Measurements from ENCODE around the gene ATG7.
"Not testable (repeated sequence)": the region's sequence is repeated elsewhere in the genome, so short reads cannot be mapped to it uniquely, and the experiment has no call there.

The ATG7 gene

DNA sequence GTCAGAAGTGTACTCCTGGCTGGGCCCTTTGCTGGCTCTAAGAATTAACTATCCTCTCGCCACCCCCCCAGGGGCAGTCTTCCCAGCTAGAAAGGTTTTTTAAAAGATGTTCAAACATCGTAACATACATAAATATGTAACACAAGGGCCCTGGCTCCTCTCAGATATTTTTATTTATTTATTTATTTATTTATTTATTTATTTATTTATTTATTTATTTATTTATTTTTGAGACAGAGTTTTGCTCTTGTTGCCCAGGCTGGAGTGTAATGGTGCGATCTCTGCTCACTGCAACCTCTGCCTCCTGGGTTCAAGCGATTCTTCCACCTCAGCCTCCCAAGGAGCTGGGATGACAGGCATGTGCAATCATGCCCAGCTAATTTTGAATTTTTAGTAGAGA lies 190.5 kb downstream of the ATG7 start:
- H3K9me3 ChIP-seq (ENCODE audit: control extremely low read depth in 1 of 5, control insufficient read depth in 4 of 5, insufficient read depth in 2 of 5, low read depth in 1 of 5, low read length in 4 of 5); DNase-seq; CTCF ChIA-PET; H3K4me3 ChIP-seq (ENCODE audit: control insufficient read depth in 1 of 7, extremely low read depth in 1 of 7, insufficient read depth in 4 of 7, low read depth in 2 of 7, low read length in 6 of 7); H3K27ac ChIP-seq (ENCODE audit: insufficient read depth in 1 of 2, low read depth in 1 of 2, low read length in 2 of 2, poor library complexity in 1 of 2, severe bottlenecking in 2 of 2); H3K4me1 ChIP-seq (ENCODE audit: control extremely low read depth in 1 of 4, control insufficient read depth in 4 of 4, insufficient read depth in 4 of 4, low read length in 3 of 4); H3K36me3 ChIP-seq (ENCODE audit: control insufficient read depth in 4 of 4, insufficient read depth in 4 of 4, low read length in 3 of 4); POLR2A ChIA-PET; H3K27me3 ChIP-seq (replicated peaks in 2 of 5; ENCODE audit: control insufficient read depth in 4 of 5, insufficient read depth in 5 of 5, low read length in 4 of 5): not testable (repeated sequence)
- WGBS (ENCODE audit: insufficient coverage) = no CpG with 5 or more reads among the region's 4 CpGs

DNA sequence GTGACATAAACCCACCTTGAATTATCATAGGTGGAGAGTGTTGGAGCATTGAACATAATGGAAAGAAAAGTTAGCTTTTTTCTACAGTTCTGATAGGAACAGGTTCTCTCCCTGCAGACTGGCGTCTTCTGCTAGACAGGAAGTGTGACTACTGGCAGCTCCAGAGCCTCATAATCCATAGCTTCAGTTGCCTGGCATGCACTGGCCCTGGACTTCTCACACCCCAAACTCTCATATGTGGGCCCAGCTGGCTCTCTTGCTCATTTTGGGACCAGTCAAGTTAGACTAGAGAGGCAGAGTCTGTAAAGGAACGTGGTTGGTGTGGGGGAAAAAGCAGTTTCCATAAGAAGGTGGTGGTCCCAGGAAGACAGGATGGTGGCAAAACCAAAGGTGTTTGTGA lies 191.4 kb downstream of the ATG7 start:
- Histone ChIP-seq H3K4me1 (ENCODE audit: control extremely low read depth in 1 of 4, control insufficient read depth in 4 of 4, insufficient read depth in 4 of 4, low read length in 3 of 4) (no peaks in the 10 kb centered on the region), H3K4me3 (ENCODE audit: control insufficient read depth in 1 of 7, extremely low read depth in 1 of 7, insufficient read depth in 4 of 7, low read depth in 2 of 7, low read length in 6 of 7) (no peak overlapping the region), H3K27me3 (replicated peaks in 2 of 5; ENCODE audit: control insufficient read depth in 4 of 5, insufficient read depth in 5 of 5, low read length in 4 of 5) (no peaks in the 10 kb centered on the region), H3K36me3 (ENCODE audit: control insufficient read depth in 4 of 4, insufficient read depth in 4 of 4, low read length in 3 of 4) (peaks cover 0 to 3% (median 0%) of the 10 kb centered on the region in 4 experiments), H3K27ac (ENCODE audit: insufficient read depth in 1 of 2, low read depth in 1 of 2, low read length in 2 of 2, poor library complexity in 1 of 2, severe bottlenecking in 2 of 2) (no peak overlapping the region), H3K9me3 (ENCODE audit: control extremely low read depth in 1 of 5, control insufficient read depth in 4 of 5, insufficient read depth in 2 of 5, low read depth in 1 of 5, low read length in 4 of 5) (no peaks in the 10 kb centered on the region)
- POLR2A ChIA-PET = no interaction called here
- no peak for DNase-seq
- CTCF ChIA-PET = no interaction called here
- WGBS (ENCODE audit: insufficient coverage) = 100% methylated on average over 2 of the region's 2 CpGs

DNA sequence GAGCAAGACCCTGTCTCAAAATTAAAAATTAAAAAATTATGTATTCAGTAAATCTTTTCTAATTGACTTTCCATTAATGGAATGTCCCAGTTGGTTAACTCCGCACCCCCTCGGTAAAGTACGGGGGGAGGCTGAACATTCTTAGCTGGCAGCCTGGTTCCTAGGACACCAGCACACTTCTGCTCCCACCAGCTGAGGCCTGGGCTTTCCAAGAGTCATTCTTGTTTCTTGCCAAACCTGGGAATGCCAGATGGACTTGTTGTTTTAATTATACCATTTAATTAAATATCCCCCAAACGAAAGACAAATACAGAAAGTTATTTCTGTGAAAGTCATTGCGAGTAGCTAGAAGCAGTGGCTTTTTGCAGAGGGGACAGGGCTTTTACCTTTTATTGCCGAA lies 192.2 kb downstream of the ATG7 start:
- CTCF ChIA-PET = no interaction called here
- H3K27me3 ChIP-seq (replicated peaks in 2 of 5; ENCODE audit: control insufficient read depth in 4 of 5, insufficient read depth in 5 of 5, low read length in 4 of 5) = no peaks in the 10 kb centered on the region

DNA sequence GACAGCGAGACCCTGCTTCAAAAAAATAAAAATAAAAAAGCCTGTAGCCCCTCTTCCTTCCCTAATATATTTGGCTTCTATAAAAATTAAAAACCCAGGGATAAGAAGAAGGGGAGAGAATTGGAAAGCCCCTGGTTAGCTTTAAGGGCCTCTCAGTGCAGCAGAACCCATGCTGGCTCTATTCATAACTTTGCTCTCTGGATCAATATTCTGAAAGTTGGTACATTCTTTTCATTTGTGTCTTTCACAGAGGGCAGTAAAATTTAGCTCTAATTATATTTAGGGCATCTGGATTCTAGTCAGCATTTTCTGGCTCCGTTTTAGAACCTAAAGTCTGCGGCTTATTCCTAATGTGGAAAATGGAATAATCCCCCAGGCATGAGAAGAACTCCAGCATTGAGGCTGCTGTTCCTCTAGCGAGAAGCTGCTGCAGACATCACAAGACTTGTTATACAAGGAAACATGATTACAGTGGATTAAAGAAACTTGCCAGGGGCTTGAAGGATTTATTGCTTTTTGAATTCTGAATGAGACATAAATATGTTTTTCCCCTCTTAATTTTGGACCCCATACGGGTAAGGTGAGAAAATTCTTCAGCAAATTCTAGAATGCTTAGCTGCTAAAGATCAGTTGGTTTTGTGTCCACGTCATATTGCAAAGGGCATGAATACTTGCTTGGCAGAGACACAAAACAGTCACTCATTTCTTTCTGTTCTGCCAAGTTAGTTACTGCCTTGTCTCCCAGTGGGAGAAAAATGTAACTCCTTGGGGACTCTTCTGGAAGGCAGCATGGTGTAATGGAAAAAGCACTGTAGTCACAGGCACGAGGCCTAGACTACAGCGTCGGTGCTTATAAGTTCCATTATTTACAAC lies 193.8 kb downstream of the ATG7 start:
- H3K9me3 ChIP-seq (ENCODE audit: control extremely low read depth in 1 of 5, control insufficient read depth in 4 of 5, insufficient read depth in 2 of 5, low read depth in 1 of 5, low read length in 4 of 5) = no peaks in the 10 kb centered on the region
- POLR2A ChIA-PET = no interaction called here
- 98% methylated on average over 4 of the region's 9 CpGs for WGBS (ENCODE audit: insufficient coverage)
- H3K4me3 ChIP-seq (ENCODE audit: control insufficient read depth in 1 of 7, extremely low read depth in 1 of 7, insufficient read depth in 4 of 7, low read depth in 2 of 7, low read length in 6 of 7) = no peak overlapping the region
- H3K4me1 ChIP-seq (ENCODE audit: control extremely low read depth in 1 of 4, control insufficient read depth in 4 of 4, insufficient read depth in 4 of 4, low read length in 3 of 4) = no peaks in the 10 kb centered on the region
- H3K27ac ChIP-seq (ENCODE audit: insufficient read depth in 1 of 2, low read depth in 1 of 2, low read length in 2 of 2, poor library complexity in 1 of 2, severe bottlenecking in 2 of 2) = no peak overlapping the region
- no peaks in the 10 kb centered on the region for H3K27me3 ChIP-seq (replicated peaks in 2 of 5; ENCODE audit: control insufficient read depth in 4 of 5, insufficient read depth in 5 of 5, low read length in 4 of 5)
- DNase-seq = no peak
- CTCF ChIA-PET = interaction anchor here (0.5 kb wide), 1 partner anchor 70 kb away, joined by 4 read pairs; no protein-coding TSS in a partner anchor
- peaks cover 0 to 5% (median 0%) of the 10 kb centered on the region in 4 experiments for H3K36me3 ChIP-seq (ENCODE audit: control insufficient read depth in 4 of 4, insufficient read depth in 4 of 4, low read length in 3 of 4)

More for the DNA sequence above, 192.2 kb downstream of the ATG7 start:
- 98% methylated on average over 5 of the region's 6 CpGs for WGBS (ENCODE audit: insufficient coverage)
- Histone ChIP-seq H3K27ac (ENCODE audit: insufficient read depth in 1 of 2, low read depth in 1 of 2, low read length in 2 of 2, poor library complexity in 1 of 2, severe bottlenecking in 2 of 2) (no peak overlapping the region), H3K9me3 (ENCODE audit: control extremely low read depth in 1 of 5, control insufficient read depth in 4 of 5, insufficient read depth in 2 of 5, low read depth in 1 of 5, low read length in 4 of 5) (no peaks in the 10 kb centered on the region), H3K4me3 (ENCODE audit: control insufficient read depth in 1 of 7, extremely low read depth in 1 of 7, insufficient read depth in 4 of 7, low read depth in 2 of 7, low read length in 6 of 7) (no peak overlapping the region), H3K36me3 (ENCODE audit: control insufficient read depth in 4 of 4, insufficient read depth in 4 of 4, low read length in 3 of 4) (peaks cover 0 to 5% (median 0%) of the 10 kb centered on the region in 4 experiments), H3K4me1 (ENCODE audit: control extremely low read depth in 1 of 4, control insufficient read depth in 4 of 4, insufficient read depth in 4 of 4, low read length in 3 of 4) (no peaks in the 10 kb centered on the region)
- DNase-seq = no peak
- POLR2A ChIA-PET = no interaction called here

DNA sequence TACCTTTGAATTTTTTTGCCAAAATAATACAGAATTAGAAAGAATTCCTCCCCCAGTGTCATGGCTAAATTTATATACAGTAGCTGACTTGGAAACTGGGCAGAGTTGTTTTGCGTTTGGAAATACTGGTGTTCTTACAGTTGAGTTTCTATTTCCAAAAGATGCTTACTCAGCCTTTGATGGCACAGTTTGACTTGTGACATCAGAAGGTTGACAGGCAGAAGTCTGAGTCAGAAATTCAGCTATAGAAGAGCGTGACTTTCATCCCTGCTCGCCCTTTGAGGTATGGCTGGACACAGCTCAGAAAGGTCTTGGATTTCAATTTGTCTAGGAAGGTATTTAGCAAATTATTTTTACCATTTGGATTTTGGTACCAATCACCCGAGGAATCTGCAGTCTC lies 195.7 kb downstream of the ATG7 start:
- POLR2A ChIA-PET = no interaction called here
- H3K4me3 ChIP-seq (ENCODE audit: control insufficient read depth in 1 of 7, extremely low read depth in 1 of 7, insufficient read depth in 4 of 7, low read depth in 2 of 7, low read length in 6 of 7) = no peak overlapping the region
- CTCF ChIA-PET = interaction anchor here (1.6 kb wide), 1 partner anchor 38 kb away, joined by 4 read pairs; no protein-coding TSS in a partner anchor
- no peak overlapping the region for H3K27ac ChIP-seq (ENCODE audit: insufficient read depth in 1 of 2, low read depth in 1 of 2, low read length in 2 of 2, poor library complexity in 1 of 2, severe bottlenecking in 2 of 2)
- H3K27me3 ChIP-seq (replicated peaks in 2 of 5; ENCODE audit: control insufficient read depth in 4 of 5, insufficient read depth in 5 of 5, low read length in 4 of 5) = no peaks in the 10 kb centered on the region
- no peak for DNase-seq
- WGBS (ENCODE audit: insufficient coverage) = 100% methylated on average over 3 of the region's 4 CpGs
- no peaks in the 10 kb centered on the region for H3K9me3 ChIP-seq (ENCODE audit: control extremely low read depth in 1 of 5, control insufficient read depth in 4 of 5, insufficient read depth in 2 of 5, low read depth in 1 of 5, low read length in 4 of 5)
- no peaks in the 10 kb centered on the region for H3K4me1 ChIP-seq (ENCODE audit: control extremely low read depth in 1 of 4, control insufficient read depth in 4 of 4, insufficient read depth in 4 of 4, low read length in 3 of 4)
- peaks cover 0 to 5% (median 0%) of the 10 kb centered on the region in 4 experiments for H3K36me3 ChIP-seq (ENCODE audit: control insufficient read depth in 4 of 4, insufficient read depth in 4 of 4, low read length in 3 of 4)

DNA sequence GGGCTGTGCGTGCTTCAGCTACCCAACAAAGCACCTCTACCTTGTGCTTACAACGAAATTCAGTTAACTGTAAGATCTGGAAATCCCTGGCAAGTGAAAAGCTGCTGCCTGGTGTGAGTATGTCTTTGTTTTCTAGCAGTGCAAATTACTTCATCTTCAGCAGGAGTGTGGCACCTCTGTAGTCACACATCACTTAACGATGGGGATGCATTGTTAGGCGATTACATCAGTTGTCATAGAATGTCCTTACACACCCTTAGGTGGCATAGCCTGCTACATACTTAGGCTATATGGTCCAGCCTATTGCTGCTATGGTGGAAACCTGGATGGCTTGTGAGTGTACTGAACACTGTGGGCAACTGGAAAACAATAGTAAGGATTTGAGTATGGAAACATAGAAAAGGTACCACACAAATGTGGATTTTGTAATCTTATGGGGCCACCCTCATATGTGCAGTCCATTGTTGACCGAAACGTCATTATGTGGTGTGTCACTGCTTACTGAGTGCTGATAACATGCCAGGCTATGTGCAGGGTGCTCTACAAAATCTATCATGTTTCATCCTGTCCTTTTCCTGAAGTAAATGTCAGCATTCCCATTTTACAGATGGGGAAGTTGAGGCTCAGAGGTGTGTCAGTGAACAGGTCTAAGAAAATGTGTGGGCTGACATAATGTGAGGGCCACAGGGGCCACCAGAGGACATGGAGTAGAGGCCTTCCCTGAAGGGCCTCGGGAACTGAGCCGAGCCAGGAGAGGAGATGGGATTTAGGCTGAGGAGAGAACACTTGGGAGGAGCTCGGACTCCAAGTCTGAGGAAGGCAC lies 198.0 kb downstream of the ATG7 start:
- no peak for DNase-seq
- ChIA-PET CTCF (no interaction called here), POLR2A (no interaction called here)
- peaks cover 0 to 5% (median 0%) of the 10 kb centered on the region in 4 experiments for H3K36me3 ChIP-seq (ENCODE audit: control insufficient read depth in 4 of 4, insufficient read depth in 4 of 4, low read length in 3 of 4)
- WGBS (ENCODE audit: insufficient coverage) = 90% methylated on average over 7 of the region's 9 CpGs
- no peaks in the 10 kb centered on the region for H3K4me1 ChIP-seq (ENCODE audit: control extremely low read depth in 1 of 4, control insufficient read depth in 4 of 4, insufficient read depth in 4 of 4, low read length in 3 of 4)
- no peaks in the 10 kb centered on the region for H3K9me3 ChIP-seq (ENCODE audit: control extremely low read depth in 1 of 5, control insufficient read depth in 4 of 5, insufficient read depth in 2 of 5, low read depth in 1 of 5, low read length in 4 of 5)
- no peaks in the 10 kb centered on the region for H3K27me3 ChIP-seq (replicated peaks in 2 of 5; ENCODE audit: control insufficient read depth in 4 of 5, insufficient read depth in 5 of 5, low read length in 4 of 5)
- H3K4me3 ChIP-seq (ENCODE audit: control insufficient read depth in 1 of 7, extremely low read depth in 1 of 7, insufficient read depth in 4 of 7, low read depth in 2 of 7, low read length in 6 of 7) = no peak overlapping the region
- H3K27ac ChIP-seq (ENCODE audit: insufficient read depth in 1 of 2, low read depth in 1 of 2, low read length in 2 of 2, poor library complexity in 1 of 2, severe bottlenecking in 2 of 2) = no peak overlapping the region

DNA sequence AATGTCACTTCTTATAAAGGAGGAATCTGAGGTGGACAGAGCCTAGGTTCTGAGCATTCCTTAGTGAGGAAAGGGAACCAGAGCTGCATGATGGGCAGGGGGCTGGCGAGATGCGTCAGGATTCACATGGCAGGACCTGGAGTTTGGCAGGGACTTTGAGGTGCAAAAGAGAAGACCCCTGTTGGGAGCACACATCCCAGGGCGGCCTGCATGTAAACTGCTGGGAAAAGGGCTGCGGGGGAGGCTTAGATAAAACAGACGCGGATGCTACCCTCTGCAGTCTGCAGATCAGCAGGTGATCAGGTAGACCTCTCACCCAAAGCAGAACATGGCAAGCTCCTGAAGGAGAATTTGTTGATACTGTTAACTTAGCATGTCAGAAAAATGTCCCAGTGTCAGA lies 203.1 kb downstream of the ATG7 start:
- CTCF ChIA-PET = no interaction called here
- no peak overlapping the region for H3K4me3 ChIP-seq (ENCODE audit: control insufficient read depth in 1 of 7, extremely low read depth in 1 of 7, insufficient read depth in 4 of 7, low read depth in 2 of 7, low read length in 6 of 7)
- H3K4me1 ChIP-seq (ENCODE audit: control extremely low read depth in 1 of 4, control insufficient read depth in 4 of 4, insufficient read depth in 4 of 4, low read length in 3 of 4) = no peaks in the 10 kb centered on the region
- 91% methylated on average over 6 of the region's 6 CpGs for WGBS (ENCODE audit: insufficient coverage)
- no peak for DNase-seq
- H3K27me3 ChIP-seq (replicated peaks in 2 of 5; ENCODE audit: control insufficient read depth in 4 of 5, insufficient read depth in 5 of 5, low read length in 4 of 5) = no peaks in the 10 kb centered on the region
- POLR2A ChIA-PET = no interaction called here
- H3K36me3 ChIP-seq (ENCODE audit: control insufficient read depth in 4 of 4, insufficient read depth in 4 of 4, low read length in 3 of 4) = no peaks in the 10 kb centered on the region
- no peak overlapping the region for H3K27ac ChIP-seq (ENCODE audit: insufficient read depth in 1 of 2, low read depth in 1 of 2, low read length in 2 of 2, poor library complexity in 1 of 2, severe bottlenecking in 2 of 2)
- no peaks in the 10 kb centered on the region for H3K9me3 ChIP-seq (ENCODE audit: control extremely low read depth in 1 of 5, control insufficient read depth in 4 of 5, insufficient read depth in 2 of 5, low read depth in 1 of 5, low read length in 4 of 5)
